NCI-H345 treated with DMSO at 0.1 percent for 48 hours (cell line): ENCODE measurements around the gene PCA3.
"Not testable (repeated sequence)": the region's sequence is repeated elsewhere in the genome, so short reads cannot be mapped to it uniquely, and the experiment has no call there.

Source experiments
- DNase-seq: peaks from one replicate; lab custom pipeline; 2025; ENCODE audit not compliant: unreplicated experiment; lab: John Stamatoyannopoulos, UW

Gene PCA3

DNA sequence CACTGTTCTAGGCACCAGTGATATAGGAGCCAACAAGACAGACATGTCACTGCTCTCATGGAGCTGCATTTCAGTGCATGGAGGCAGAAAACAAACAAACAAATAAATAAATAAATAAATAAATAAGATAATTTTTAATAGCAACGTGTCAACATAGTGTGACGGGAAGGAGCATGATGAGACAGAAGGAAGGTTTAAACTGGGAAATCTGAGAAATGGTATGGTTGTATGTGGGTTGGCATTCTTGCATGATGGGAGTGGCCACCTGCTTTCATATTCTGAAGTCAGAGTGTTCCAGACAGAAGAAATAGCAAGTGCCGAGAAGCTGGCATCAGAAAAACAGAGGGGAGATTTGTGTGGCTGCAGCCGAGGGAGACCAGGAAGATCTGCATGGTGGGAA, at the start of gene PCA3:
Gene PCA3 (plus strand): TSS at position 301 of the 400 bp plus-strand sequence.
- no peak for DNase-seq

DNA sequence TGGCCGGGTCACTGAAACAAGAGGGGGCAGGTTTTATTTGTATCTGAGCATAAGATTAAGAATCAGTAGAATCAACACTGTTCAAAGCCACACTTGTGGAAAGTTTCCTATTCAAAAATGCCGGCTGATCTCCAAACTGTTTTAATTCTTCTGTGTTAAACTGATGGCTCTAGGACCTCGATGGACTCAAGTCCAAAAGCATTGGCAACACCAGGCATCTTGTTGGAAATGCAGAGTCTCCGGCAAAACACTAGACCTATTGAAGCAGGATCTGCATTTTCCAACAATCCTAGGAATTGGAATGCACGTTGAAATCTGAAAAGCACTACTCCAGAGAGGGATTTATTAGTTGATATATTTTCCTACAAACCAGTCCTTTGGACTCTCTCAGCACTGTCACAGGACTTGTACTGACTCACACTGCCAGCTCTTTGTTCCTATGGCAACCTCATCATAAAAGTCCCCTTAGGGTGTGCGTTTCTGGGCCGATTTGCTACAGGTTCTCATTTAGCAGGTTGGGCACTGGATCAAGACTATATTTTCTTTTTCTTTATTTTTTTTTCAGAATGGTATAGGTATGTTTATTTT, 48.1 kb upstream of the PCA3 start:
- DNase-seq, result no peak

DNA sequence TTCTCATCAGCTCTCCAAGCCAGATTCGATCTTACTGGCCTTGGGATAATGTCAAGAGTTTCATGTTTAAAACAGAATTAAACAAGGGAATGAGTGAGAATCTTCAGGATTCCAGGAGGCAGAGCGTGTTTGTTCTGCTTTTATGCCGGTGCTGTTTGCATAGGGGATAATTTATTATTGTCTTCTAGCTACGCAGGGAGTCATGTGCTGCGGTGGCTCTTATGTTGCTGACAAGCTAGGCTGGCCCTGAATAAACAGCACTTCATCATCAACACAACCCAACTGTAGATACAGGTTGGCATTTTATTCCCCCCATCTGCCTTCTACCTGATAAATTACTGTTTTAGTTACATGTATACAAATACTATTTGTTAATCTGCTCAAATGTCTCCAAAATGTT, 47.1 kb upstream of the PCA3 start:
- DNase-seq, result peak; percentile 84

DNA sequence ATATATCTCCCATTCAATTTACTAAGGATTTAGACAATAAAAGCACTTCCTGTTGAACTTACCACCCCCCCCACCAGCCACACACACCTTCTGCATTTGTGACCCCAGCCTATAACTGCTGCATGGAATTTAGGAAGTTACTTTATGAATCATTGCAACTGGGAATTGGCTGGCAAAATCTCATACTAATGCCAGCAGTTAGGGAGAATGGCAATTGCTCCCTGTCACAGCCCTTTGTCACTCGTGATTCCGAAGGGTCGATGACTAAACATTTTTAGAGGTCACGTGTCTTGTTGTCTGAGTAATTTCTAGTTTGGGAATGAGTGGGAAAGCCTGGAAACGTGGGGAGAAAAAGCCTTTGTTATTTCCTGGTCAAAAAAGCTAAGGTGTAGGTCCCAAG, 46.6 kb upstream of the PCA3 start:
- no peak for DNase-seq

DNA sequence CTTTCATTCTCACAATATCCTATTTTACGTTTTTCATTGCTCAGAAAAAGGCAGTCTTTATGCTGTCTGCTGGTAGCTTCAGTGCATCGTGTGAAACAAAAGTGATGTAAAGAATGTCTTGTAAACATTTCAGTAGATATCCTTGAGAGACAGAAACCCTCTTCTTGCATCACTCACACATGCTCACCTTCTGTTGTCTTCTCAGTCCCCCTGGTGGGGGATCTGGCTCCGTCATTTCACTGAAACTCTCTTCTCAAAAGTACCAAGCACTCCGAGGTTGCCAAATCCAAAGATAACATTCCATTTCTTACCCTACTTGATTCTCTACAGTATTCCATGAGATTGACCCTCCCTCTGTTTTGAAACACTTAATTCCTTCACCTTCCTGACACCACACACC, 46.1 kb upstream of the PCA3 start:
- no peak for DNase-seq

DNA sequence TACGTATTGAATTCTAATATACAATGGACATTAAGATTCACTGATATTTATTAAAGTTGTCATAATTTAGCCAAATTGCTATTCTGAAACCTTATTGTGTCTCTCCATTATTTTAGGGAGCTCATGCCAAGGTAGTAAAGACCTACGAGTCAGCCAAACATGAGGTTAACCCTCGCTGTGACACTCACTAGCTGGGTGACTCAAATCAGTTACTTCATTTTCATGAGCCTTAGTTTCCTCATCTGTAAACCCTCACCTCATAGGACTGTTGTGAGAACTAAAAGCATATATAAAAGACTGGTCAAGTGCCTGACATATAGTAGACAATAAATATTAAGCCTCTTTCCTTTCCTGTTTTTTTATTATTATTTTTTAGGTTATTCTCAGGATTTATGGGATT, 44.0 kb upstream of the PCA3 start:
- DNase-seq, result no peak

DNA sequence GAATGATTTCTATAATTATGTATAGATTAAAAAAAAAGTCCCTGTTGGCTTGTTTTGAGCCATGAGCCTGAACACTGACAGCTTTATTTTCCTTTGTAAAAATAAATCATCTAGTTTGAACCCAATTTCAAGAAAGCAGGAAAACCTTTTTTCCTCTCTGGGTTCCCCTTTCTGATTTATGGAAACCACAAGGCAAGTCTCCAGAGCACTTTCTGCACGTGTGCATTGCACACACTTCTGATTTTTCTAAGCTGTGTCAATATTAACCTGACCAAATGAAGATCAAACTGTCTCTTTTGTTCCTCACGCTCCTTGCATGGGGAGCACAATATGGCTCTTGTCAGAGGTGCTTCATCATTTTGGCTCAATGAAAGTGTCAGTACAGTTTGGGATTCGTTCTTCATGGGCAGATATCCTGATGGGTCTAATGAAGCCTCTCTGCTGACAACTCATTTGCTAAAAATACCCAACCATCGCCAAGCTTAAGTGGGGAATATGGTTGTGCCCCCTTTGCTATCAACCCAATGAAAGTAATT, 39.2 kb upstream of the PCA3 start:
- DNase-seq, result peak; percentile 81

DNA sequence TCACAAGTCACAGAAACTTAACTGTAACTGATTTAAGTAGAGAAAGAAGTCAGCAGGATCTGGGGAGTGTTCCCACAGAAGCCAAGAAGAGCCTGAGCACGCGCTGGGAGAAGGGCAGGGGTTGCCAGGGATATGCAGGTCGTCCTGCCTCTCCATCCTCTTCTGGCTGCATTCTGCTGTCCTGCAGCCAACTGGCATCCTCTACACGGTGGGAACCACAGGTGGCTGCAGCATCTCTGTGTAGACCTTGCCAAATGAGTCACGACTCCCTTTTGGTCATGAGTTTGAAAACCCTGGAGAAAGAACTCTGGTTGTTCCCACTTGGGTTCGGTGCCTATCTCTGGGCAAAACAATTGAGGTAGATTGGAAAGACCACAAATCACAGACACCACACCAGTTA, 38.4 kb upstream of the PCA3 start:
- DNase-seq, result no peak

DNA sequence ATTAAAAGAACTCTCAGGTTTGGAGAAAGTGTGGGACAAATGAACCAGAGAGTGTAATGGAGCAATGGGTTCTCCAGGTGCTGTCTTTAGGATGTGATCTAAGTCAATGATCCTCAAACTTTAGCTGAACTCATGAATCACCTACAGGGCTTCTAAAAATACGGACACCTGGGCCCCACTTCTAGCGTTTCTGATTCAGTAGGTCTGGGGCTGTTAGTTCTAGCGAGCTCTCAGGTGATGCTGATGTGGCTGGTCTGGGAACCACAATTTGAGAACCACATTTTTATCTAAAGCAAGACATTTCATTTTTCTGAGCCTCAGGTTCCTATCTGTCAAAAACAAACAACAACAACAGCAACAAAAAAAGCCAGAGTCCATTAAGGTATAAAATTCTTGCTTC, 35.1 kb upstream of the PCA3 start:
- DNase-seq, result peak; percentile 36

DNA sequence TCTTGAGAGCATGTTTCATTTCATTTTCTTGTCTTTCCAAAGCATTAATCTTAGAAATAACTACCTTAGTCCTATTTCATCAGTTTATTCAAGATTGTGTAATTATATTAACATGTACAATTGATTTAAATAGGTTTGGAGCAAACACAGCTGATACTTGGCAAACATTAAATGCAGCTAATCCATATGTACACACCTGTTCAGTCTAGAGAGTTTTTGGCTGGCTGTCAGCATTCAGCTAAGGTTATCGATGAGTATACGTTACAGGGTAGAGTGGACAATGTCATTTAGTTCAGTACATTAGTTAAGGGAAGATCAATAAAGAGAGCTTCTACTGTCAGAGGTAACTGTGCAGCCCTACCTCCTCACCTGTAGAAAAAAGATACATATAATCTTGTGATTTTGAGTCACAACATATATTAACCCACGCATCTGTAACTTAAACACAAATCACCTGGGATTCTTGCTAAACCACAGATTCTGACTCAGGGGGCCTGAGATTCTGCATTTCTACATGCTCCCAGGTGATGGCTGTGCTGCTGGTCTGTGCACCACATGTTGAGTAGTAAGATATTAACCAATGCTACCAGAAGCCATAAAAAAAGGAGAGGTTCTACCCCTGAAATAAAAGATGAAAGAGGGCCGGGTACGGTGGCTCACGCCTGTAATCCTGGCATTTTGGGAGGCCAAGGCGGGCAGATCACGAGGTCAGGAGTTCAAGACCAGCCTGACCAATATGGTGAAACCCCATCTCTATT, 34.1 kb upstream of the PCA3 start:
- peak; percentile 88 for DNase-seq

DNA sequence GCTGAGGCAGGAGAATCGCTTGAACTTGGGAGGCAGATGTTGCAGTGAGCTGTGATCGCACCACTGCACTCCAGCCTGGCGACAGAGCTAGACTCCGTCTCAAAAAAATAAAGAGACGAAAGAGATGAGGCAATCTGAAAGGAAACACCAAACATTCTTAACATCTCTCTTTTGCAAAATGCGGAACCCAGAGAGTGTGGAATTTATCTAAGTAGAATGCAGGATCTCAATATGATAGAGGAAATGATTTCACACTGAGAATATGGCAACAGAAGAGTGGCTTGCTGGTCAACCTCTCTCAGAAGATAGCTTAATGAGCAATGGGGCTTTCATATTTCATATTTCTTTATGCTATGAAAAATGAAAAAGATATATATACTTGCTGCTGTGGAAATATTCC, 33.4 kb upstream of the PCA3 start:
- no peak for DNase-seq

DNA sequence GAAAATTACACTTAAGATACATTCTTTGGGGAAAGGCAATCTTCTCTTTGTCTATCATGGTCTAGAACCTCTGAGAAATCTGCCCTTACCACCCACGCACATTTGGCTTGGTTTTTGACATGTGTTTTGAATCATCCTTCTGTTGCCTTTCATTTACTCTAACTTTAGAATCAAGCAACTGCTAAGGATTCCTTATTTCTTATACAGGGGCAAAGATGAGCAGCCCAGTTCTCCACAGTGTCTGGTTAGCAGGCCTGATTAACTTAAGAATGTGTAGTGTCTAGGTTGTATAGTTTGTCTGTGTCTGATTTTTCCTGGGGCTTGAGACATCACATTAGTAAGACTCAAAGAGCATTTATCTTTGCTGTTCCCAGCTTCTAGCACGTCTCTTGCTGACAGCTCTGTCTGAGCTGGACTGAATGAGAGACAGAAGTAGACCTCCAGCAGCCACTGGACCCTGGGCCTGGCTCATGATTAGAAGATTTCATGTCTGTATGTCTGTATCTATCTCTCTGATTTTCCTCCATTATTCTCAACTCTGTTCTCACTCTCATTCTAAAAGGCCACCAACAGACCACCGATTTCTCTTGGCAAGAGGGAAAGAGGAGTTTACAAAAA, 31.8 kb upstream of the PCA3 start:
- no peak for DNase-seq

DNA sequence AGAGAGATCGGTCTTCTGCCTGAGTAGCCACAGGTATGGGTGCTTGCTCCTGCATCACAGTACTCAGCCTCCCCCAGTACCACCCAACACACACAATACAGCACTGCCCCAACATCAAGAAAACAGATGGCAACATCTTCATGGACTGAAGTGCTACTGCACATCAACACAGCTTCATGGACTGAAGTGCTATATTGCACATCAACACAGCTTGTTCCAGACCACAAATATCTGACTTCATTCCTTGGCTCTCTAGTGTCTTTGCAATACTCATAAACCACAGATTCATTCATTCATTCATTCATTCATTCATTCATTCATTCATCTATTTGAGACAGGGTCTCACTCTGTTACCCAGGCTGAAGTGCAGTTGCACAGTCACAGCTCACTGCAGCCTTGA, 31.1 kb upstream of the PCA3 start:
- DNase-seq, result no peak

DNA sequence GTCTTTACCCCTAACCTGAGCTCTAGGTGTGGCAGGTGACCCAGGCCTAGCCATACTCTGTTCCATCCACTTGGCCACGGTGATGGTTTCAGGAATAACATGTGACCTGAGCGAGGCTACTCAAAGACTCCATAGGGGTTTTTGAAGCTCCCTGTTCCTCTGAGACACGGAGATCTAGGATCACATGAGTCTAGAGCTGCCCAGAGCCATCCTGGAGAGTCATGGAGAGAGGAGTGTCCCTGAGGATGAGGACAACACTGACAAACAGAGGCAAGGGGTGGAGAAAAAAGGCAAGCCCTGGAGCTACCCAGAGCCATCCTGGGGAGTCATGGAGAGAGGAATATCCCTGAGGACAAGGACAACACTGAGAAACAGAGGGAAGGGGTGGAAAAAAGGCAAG, 29.5 kb upstream of the PCA3 start:
- DNase-seq, result no peak

DNA sequence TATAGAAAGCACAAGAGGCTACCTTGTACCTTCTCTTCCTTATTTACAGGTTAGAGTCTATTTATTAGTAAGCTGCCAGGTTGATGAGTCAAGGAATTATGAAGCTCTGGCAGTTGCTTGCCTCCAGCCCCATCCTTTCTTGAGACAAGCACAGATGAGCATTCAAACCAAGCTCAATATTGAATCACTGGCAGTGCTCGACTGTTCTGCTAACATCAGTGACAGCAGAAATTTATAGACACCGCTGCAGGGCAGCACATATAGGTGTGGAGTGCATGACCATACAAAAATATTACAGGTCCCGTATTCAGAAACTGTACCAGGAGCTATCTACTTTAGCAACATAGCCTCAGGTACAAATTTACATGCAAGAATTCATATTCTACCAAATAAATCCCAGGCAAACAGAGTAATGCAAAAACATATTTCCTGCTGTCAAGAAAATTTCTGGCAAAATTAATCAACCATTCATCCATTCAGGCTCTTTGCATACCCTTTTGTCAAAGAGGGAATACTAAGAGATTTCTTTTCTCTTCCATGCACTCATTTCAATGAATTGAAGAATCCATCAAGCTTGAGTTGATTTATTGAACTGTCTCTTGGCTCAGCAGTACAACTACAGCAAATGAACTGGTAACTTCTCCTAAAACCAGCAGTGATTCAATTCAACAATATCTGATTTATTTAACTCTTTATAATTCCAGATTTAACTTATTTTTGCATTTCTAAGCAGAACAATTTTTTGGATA, 26.9 kb upstream of the PCA3 start:
- no peak for DNase-seq

DNA sequence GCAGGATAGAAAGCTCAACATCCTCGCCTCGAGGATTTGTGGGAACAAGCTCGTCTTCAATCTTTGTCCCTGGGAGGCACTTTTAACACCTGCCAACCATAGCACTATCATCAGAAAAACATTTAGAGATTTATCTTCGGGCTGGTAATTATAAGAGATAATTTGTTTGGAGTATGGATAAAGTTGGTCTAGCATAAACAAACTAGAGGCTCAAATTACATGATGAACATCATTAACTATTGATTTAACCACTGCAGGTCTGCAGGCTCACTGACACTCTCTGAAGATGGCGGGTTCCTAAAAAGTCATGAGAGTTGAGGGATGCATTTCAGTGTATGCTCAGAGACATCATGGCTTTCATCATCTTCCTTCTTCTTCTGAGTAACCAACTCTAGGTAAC, 25.8 kb upstream of the PCA3 start:
- no peak for DNase-seq

DNA sequence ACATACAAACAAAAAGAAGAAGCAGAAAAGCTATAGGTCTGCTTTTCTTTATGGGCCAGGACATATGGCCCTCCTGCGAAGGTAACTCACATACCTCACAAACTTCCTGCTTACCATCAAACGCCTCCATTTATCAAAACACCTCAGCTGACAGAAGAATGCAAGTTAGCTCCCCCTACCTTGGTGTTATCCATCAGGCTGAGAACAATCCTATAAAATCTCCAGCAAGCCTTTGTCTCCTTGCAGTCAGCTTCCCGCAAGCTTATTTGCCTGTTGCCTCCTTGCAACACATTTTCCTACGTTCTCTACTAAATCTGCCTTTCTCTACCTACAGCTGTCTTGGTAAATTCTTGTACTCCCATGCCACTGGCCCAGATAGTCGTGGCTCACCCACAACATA, 22.7 kb upstream of the PCA3 start:
- no peak for DNase-seq

DNA sequence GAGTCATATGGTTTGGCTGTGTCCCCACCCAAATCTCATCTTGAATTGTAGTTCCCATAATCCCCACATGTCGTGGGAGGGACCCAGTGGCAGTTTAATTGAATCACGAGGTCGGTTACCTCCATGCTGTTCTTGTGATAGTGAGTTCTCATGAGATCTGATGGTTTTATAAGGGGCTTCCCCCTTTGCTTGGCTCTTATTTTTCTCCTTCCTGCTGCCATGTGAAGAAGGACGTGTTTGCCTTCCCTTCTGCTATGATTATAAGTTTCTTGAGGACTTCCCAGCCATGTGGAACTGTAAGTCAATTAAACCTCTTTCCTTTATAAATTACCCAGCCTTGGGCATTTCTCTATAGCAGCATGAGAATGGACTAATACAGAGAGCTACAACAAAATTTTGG, 21.3 kb upstream of the PCA3 start:
- DNase-seq, result not testable (repeated sequence)

DNA sequence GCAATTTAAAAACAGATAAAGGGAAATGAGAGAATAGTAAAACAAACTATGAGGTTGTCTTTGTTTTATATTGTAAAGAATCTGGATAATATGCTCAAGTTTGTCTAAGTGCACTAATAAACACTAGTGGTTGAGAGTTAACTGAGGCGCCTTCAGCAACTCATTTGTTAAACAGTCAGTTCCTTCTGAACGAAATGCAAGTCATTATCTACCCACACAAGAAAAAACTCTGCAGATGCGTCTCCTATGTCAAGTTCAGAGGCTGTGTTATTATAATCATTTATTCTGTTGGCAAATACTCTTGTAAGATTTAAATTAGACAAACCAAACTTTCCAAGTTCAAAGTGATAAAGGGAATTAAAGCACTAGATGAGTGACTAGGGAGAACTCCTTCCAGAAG, 20.3 kb upstream of the PCA3 start:
- no peak for DNase-seq

DNA sequence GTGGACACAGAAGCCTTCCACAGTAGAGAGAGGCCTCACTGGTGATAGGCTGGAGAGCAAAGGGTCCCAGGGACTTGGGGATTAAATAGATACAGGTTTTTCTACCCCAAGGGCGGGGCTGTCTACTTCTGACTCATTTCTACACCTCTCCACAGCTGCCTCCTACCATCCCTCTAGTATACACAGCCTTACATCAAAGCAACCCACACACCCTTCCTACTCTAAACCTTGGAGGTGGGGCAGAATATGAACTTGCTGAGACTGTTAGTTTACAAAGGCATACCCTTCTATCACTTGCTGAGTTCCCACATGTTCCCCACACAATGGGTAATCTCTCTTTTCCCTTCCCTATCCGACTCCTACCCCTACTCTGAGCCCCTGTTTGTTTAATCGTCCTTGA, 19.9 kb upstream of the PCA3 start:
- no peak for DNase-seq

DNA sequence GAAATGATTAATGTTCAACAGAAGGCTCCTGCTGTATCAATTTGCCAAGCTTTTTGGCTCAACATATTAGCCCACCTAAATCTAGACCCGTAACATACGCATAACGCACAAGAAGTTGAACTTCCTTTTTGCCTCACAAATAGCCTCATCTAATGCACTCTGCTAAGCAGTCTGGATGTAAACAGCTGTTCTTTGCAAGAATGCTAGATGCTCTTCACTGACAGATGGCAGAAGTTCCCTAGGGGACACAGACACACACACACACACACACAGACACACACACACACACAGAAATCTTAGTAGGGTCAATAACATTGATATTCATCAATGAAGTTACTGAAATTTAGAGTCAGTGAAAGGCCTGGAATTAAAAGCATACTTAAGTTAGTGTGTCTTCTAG, 13.2 kb upstream of the PCA3 start:
- no peak for DNase-seq

DNA sequence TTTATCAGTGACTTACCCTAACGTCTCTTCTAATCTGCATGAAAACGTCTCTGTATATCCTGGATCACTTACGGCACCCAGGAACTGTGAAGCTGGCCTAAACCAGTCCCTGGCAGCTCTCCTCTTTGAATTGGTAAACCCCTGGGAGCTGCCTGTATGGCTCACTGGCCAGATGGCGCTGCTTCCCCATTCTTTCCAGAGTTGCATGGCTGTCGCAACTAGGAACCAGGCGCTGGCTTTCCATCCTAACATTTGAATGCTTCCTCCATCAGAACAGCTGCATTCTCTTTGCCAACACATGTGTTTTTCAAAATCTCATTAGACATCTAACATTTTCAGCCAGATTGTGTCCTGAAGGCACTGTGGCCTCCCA, 8.0 kb upstream of the PCA3 start:
- DNase-seq, result peak; percentile 57
